GM19238 (cell line): ENCODE data around the gene DISC1.

Experiments
- DNase-seq: peaks from one replicate; pipeline ENCODE4 v3.0.0; 2011; ENCODE audit warnings: low spot score; ENCODE audit not compliant: insufficient read length

Gene DISC1

DNA sequence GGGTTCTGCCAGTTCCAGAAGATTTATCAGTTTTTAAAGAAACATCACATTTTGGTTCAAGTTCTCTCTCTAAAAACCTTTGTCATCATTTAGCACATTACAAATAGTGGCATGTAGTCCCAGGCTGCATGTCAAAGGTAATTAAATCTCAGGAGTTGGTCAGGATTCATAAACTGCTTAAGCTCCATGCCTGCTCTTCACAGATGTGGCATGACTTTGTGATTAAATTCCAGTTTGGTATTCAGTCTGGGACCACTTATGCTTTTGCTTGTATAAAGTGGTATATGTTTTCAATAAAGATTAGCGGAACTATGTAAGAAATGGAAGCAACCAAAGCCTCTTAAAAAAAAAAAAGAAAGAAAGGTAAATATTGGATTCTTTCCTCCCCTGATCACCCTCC is 408.0 kb downstream of the DISC1 start:
- DNase-seq, result no peak

DNA sequence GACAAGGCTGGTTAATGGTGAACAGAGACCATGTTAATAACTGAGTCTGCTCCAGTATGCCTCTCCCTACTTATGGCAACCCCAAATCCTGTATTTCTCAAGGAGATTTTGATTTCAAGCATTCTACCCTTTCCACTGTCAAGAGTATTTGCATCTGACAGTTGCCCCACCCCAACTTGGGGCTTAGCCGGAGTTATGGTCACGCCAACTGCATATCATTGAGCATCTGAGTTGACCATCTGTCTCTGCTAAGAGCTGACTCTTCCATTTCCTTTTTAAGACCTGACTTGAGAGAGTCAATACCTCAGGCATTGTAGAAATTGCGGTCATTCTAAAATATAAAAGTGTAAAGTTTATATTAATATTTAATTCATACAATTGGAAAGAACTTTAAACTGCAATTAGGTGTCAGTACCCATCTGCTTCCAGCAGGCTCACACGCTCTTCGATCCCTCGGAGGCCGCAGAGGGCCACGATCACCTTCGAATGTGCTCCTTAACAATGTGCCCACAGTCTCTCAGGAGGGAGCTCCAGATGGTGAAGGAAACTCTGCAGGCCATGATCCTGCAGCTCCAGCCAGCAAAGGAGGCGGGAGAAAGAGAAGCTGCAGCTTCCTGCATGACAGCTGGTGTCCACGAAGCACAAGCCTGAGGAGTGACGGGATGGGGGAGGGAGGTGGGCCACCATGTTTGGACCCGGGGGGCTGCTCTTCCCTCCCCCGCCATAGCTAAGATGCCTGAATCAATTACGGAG is 409.8 kb downstream of the DISC1 start:
- DNase-seq, result no peak

DNA sequence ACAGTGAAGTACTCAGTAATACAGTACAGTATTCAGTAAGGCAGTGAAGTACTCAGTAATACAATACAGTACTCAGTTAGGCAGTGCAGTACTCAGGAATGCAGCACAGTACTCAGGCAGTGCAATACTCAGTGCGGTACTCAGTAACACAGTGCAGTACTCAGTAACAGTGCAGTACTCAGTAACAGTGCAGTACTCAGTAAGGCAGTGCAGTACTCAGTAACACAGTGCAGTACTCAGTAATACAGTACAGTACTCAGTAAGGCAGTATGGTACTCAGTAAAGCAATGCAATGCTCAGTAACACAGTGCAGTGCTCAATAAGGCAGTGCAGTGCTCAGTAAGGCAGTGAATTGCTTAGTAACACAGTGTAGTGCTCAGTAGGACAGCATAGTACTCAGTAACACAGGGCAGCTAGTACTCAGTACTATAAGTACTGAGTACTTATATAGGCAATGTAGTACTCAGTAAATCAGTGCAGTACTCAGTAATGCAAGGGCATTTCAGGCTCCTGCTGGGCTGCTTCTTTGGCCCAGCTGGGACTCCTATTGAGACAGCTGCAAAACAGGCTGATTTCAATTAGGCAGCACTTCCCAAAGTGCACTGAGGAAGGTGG is 411.3 kb downstream of the DISC1 start:
- no peak for DNase-seq

DNA sequence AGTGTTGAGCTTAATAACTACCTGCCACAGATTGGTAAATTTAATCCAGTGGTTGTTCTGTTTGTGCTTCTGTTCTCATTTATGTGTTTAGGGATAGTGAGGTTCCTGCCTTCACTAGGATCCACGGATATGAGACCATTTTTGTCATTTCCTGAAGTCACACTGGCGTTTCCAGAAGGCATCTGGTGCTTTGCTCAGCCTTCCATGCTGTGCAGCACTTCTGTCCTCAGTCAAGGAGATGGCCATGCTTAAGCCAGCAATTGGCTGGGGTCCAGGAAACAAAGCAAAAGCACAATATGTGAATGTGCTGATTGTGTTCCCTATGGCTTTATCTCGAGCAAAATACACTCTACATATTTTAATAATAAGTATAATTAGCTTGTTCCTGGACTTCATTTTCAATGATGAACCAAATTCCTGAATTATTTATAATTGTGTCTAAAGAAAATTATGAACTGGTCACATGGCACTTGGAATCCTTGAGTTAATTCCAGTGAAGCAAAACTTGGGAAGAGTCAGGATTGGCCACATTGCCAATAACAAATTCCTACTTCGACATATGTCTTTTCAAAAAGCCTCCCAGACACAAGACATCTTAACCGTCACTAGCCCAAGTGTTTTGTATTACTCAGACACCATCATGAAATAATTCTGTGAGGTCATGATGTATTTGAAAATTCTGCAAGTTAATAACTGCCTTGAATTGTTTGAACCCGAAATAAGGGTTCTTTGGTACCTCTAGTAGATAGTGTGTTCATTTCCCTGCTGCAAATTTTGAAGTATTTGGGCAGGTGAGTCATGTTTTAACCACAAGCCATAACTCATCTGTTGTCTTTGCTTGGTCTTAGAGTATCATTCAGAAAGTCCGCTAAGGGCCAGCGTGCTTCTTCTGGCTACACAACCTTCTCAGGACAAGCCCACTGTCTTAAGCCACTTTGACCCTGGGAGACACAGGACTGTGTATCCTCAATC is 412.4 kb downstream of the DISC1 start:
- no peak for DNase-seq

DNA sequence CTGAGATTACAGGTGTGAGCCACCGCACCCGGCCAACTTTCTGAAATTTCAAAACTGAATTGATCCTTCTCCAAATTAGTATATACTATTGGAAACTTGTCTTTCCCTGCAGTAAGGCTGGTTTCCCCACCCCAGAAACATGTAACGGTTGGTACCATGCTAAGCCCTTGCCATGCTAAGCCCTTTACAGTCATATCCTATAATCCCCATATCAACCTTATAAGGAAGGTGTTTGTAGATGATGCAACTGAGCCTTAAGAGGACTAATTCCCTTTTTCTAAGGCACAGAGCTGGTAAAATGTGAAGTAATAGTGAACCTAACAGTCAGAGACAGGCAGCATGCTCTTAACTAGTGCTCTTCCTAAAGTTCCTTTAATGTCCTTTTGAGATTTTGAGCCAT is 413.7 kb downstream of the DISC1 start:
- DNase-seq, result no peak

DNA sequence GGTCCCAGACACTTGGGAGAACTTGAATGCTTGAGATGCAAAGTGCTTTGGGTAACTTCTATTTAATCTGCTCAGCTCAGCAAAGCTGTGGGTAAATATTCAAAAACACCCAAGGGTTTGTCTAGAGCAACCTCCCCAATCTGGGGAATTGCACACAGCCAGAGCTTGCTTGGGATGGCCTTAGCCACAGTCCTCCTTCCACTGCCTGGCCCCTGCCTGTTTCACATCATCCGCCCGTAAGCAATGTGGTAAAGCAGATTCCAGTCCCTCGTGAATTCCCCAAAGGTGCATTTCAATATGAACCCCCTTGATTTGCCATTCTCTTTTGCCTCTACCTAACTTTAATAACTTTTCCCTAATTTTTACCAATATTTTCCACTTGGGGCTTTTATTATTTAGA is 418.1 kb downstream of the DISC1 start:
- DNase-seq, result no peak

DNA sequence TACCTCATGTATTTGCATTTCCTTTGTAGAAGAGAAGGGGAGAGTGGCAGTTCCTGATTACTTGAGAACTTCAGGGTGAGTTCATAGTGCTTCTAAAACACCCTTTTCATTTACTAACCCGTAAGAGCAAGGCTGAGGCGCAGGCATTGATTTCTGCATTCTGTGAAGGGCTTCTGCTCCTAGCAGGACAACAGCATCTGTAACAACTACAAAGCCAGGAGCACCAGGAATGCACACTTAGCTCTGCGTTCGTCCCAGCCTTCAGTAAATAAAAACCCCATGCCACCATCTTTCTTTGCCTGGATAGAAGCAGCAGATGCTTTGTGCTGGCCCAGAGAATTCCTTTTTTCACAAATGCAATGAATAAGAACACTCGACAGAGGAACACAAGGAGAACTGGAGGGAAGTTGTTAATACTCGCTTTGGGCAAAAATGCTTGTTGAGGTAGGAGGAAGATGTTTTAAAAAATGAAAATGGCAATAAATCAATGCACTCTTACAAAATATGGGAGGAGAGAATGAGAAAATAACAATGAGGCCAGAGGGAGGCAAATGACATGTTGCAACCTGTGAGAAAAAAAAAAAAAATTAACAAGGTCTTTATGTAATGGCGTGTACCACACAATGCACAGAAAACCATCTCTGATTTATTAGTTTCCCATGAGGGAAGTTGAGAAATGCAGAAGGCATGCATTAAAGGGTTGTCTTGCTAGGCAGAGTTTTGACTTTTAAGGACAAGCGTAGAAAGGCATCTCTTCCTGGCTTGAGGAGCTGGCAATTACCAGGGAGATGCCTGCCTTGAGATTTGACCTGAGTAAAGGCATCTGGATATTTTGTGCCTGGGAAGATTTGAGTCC is 418.8 kb downstream of the DISC1 start:
- no peak for DNase-seq

DNA sequence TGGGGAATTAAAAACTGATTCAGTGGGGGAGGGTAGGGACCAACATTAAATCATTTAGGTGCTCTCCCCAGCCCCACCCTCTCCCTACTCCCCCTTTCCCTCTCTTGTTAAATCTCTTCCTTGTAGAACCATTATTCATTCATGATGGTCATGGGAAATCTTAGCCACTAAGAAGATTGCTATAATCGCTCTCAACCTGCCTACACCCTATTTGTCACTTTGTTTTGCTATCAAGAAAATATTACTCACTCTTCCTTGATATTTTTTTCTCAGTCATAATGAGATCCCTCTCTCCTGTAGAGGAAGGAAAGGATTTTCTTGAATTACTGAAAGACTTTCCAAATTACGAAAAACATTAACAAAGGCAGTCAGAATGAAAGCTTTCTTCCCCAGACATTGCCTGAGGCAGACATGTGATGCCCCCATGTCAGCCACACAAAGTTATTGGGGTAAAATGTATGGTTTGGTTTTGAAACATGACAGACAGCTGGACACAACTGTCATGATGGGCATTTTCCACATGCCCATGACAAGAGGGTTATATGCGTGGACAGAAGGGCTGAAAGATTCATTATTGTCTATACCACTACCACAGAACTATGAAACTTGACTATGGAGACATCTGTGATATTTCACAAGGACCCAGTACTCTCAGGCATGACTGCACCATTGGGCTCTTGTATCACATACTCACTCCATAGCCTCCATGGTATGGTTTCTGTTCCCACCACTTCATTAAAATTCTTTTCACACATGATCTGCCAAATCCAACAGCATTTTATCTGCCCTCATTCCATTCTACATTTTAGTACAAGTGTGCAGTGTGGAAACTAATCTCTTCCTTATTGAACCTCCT is 420.1 kb downstream of the DISC1 start:
- no peak for DNase-seq

DNA sequence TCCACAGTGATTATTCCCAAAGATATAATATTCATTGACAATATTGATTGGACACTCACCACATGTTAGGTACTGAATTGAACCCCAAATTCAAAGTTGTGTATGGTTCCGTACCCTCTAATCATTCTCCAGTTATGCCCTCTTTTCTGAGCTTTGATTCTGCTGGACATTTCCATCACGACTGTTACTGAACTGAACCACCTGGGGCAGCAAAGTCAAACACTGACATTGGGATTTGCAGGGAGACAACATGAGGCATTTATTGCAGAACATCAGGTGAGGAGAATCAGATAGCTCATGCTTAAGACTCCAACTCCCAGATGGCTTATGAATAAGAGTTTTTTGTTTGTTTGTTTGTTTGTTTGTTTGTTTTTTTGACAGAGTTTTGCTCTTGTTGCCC is 420.9 kb downstream of the DISC1 start:
- no peak for DNase-seq

DNA sequence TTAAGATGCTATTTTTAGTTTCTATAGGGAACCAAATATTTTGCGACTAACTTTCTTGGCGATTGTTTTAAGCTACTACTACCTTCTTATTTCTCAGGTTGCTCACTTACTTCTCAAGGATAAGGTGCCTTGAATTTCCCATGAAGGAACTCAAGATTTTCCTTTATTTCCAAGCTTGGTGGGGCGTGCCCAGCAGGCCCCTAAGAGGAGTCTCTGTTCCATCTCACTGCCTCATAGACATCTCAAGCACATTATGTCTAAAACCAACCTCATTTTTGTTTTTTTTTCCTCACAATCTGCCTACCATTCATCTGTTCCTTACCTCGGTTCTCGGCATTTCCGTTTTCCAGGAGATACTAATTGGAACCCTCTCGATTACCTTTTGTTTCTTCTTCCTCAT is 421.9 kb downstream of the DISC1 start:
- no peak for DNase-seq

DNA sequence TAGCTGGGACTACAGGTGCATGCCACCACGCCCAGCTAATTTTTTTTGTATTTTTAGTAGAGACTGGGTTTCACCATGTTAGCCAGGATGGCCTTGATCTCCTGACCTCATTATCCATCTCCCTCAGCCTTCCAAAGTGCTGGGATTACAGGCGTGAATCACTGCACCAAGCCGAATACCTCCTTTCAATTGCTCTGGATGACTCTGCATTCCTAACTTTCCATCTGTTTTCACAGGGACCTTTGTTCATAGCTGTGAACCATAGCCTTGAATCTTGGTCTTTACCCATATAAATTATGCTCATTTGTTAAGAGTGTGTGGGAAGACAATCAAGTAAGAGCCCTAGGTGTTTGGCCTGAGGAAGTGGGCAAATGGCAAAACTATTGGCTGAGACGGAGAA is 422.7 kb downstream of the DISC1 start:
- no peak for DNase-seq

DNA sequence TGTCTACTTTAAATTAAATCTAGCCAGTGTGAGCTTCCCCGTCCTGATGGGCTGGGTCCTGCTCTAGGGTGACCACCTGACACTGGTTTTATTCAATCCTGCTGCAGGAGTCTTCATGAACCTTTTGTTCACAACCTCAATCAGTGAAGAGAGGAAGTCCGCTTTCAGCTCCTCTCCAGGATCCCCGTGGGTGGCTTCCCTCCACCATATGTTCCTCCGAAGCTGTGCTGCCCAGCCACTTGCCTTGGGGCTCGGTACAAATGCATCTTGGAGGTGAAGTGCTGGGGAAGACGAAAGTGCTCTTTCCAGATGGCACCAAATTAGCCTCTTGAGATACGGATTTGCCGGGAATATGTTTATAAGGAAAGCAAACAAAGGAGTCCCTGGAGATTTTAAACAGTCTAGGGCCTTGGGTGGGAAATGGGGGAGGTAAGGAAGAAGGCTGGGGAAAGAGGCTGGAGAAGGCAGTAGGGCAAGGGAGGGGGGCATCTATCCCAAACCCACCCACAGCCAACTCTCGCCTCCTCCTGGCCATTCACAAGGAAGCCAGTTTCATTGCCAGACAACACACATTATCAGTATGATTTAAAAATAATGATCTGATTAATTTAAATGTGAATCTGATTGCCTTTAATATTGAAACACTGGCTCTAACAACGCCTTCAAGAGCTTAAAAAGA is 430.8 kb downstream of the DISC1 start:
- no peak for DNase-seq

DNA sequence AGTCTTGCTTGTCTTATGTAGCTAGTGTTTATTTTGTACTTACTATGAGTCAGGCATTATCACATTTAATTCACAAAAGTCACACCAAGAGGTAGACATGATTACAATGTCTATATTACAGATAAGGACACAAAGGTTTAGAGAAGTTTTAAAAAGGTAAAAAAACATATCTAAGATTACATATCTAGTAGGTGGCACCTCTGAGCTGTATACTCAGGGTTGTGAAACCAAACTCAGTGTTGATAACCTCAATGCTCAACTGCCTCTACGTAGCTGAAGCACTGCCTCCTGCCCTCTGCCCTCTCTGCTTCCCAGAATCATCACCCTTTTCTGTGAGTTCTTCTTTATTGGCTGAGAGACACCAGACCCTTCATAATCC is 431.3 kb downstream of the DISC1 start:
- DNase-seq, result no peak

DNA sequence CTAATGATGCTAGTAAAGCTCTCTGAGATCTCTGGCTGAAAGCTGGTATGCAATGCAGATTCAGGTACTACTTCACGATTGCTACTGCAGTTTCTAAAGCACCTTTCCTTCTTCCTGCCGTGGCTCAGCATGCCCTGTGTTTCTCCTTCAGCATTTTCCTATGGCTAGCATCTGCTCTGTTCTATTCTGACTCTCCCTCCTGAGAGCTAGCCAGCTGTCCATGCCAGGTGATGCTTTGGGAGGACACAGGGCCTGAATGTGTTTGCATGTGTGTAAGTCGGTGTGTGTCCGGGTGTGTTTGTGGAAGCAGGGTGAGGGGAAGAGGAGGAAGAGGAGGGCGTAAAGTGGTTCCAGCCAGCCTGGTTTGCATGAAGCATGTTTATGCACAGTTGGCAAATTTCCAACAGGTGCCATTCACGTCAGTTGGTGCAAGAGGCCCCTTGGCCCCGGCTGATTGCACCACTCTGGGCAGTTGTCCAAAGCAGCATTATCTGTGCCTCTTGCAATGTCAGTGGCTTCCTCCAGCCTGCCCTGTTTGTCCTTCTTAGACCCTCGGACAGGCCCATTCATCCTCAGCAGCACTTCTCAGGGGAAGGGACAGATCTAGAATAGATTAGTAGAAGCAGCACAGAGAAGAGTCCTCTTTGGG is 433.3 kb downstream of the DISC1 start:
- DNase-seq, result no peak

DNA sequence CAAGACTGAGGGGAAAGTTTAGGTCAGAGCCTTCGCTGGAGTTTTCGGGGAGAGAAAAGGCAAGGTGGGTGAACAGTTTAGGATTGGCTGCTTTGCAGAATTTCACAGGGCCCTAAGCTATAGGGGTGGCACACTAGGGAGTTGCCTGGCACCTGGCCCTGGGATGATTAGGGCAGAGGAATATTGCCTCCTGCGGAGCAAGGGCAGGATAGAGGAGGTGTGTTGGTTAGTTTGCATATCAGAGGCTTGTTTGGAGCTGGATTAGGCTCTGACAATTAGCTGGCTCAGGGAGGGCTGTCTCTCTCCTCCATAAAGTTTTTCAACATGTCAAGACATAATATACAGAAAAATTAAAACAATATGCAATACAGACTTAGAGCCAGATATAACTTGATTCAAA is 436.4 kb downstream of the DISC1 start:
- DNase-seq, result no peak

DNA sequence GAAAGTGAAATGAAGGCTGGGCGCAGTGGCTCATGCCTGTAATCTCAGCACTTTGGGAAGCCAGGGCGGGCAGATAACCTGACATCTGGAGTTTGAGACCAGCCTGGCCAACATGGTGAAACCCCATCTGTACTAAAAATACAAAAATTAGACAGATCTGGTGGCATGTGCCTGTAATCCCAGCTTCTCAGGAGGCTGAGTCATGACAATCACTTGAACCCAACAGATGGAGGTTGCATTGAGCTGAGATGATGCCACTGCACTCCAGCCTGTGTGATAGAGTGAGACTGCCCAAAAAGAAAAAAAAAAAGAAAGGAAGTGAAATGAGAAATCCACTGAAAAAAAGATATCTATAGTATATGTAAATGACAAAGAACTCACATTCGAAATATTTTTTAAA is 439.9 kb downstream of the DISC1 start:
- DNase-seq, result no peak

DNA sequence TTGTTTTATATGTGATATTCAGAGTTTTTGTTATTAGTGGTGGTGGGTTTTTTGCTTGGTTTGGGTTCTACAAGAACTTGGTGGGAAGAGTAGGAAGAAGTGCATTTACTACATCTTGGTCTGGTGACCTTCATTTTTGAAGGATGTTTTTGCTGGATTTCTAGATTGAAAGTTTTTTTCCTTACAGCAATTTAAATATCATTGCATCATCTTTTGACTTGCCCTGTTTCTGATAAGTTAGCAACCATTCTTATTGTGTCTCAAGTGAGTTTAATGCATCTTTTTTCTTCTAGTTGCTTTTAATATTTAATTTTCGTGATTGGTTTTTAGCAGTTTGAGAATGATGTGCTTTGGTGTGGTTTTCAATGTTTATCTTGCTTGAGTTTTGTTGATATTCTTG is 447.7 kb downstream of the DISC1 start:
- DNase-seq, result no peak

DNA sequence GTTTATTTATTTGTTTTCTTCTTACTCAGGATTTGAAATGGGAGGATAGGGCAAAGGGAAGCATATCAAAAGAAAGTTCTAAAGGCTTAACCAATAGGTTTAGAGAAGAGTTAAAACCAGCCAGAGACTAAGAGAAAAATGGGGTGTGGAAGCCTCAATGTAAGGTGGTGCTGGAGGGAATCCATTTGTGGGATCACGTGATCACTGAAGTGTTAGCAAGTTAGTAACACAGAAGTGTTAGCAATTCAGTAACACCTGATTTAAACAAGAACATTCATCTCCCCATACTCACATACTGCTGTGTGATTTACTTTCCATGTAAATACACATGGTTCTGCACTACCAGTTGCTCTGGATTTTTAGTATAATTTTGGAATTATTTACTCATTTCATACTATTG is 451.2 kb downstream of the DISC1 start:
- no peak for DNase-seq

DNA sequence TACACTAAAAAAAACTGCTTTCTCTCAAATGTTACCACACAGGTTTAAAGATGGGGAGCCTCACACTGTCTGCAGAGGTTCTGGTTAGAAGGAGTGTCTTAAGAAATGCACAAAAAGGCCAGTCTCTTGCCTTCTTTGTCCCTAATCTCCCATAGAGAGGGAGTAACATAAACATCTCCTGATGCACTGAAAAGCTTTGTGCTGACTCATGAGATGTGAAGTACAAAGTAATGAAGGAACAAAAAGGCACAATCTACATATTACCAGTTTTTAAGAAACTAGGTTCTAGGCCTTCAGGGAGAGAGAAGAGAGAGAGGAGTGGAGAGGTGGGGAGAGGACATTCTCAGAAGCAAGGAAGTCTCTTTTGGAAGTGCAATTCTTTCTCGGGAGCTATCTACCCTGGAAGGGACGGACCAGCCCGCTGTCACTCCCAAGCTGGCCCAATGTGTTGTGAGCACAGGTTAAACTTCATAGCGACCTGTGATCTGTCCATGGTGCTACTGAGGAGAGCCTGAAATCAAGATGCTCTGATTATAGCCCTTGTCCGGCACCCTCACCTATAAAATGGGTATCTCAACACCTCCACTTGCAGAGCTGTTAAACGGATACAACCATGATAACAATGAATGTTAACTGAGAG is 458.1 kb downstream of the DISC1 start:
- no peak for DNase-seq
